KBM-7 (cell line): Measurements from ENCODE around the gene CCDC167.
A peak's percentile ranks its signal among the peaks of the same experiment; 100 is the strongest.

Experiments used
- DNase-seq: peaks from one replicate; pipeline ENCODE4 v3.0.0-alpha.2; 2015
- in situ Hi-C: fragments of 300-500 bp; cut with MboI; formaldehyde crosslinking; loops from 2 replicates; pipeline ENCODE4 v1.14.3; 2020; ENCODE audit warnings: low sequenced_read_pairs, low pct_unique_long_range_greater_than_20kb, mixed read lengths

The CCDC167 gene

DNA sequence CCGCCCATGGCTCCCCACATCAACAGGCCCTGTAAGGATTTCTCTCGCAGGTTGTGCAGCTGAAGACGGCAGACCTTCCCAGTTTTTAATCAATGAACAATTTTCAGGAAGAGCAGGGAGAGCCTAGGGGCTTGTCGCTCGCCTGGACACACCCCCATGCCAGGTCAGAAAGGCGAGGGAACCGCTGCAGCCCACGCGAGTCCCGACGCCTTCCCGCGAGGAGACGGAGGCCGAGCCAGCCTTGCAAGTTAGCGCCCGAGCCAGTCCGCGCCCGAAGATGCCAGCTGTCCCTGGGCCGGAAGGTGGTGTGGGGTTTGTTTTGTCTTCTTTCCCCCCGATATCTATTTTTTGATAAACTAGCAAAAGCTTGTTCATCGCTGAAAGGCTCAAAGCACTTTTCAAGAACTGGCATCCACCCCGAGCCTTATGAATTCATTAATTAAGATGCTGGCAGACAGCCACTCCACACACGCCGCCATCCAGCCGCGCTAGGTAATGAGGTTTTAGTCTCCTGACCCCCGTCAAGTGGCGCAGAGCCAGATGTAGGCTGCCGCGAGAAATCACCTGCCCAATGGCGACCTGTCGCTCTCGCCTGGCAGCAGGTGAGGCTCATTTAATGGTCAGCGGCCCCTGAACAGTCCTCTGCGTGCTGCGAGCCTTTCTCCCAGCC, 6.6 kb downstream of the CCDC167 start:
- DNase-seq, result no peak

DNA sequence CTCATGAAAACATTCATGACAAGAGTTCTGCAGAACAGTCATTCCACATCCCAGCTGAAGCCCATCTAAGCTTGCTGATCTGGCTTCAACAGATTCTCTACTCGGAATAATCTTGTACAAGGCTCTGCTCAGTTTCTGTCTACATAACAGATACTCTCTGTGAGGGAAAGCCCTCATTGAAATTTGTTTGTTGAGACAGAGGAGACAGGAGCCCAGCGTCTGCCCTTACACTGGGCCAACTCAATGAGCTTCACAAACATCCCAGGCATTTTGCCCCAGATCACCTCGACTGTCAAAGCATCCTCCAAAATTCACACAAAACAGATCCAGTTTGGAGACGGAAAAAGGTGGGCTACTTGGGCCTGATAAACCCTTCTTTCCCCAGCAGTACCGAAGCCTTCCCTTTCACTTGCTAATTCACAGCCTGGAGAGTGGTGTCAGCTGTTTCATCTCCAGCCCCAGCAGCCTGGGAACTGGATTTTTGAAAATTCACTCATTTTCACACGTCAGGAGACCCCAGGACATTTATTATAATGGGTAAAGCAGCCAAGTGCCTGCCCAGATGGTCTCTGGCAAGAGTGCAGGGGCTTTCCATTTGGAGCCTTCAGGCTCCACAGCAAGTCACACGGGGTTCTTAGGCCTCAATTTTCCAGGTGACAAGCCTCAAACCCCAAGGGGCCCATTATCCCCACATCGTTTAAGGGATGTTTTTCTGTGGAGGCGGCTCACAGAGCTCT, 7.3 kb downstream of the CCDC167 start:
- in situ Hi-C loops, result no loop called here
- DNase-seq, result no peak

More for the DNA sequence above, 6.6 kb downstream of the CCDC167 start:
- in situ Hi-C loops, result no loop called here

GRCh38 chr6:37491830-37492208, 7.9 kb downstream of the CCDC167 start:
- DNase-seq, result no peak
- in situ Hi-C loops, result no loop called here

DNA sequence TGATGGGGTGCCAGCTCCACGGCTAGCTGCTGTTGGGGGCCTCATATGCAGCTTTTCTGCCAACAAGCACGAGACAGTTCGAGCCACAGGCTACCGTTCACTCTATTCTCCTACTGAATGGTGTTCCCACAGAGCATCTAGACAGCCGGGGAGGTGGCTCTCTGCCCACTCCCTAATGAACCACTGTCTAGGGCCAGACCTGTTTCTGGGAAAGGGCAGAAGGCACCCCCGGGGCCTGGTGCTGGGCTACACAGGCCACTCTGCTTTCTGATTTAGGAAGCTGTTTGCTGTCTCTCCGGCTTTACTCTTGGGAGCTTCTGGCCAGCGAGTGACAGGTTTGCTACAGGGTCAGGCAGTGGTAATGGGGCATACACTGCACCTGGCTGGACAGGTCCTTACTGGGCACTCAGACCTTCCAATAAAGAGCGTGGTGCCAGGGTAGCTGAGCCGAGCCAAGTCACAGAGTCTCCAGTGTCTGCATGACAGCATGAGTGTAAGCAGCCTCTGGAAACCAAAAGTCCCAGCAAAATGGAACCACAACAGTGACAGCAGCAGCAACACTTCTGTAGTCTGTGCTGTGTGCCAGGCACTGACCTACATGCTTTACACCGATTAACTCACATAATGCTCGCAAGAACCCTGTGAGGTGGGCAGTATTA, 8.4 kb downstream of the CCDC167 start:
- in situ Hi-C loops, result no loop called here
- DNase-seq, result no peak

DNA sequence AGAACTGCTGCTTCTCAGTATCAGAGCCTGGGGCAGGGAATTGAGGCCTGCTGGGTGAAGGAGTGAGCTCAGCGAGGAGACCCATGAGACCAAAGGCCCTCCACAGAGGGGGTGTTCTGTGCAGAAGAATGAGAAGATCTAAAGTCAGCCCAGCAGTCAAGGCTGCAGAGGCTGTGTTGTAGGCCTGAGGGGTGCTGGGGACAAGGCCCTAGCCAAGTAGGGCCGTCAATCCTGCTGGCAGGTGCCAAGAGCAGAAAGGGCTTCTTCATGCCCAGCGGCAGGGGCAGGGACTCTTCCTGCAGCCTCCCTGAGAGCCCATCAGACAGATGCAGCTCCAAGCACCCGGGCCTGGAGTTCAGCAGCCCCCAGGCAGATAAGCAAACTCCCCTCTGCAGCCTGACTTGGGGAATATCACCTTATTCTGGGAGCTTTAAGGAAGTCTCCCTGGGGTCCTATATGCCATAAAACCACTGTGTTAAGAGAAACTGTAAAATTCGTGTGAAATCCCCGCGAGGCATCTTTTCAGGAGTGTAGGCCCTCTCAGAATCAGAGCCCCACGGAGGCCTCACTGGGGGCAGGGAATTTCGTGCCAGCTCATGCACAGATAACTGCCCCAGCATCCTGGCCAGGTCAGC, 9.0 kb downstream of the CCDC167 start:
- DNase-seq, result no peak

GRCh38 chr6:37489697-37490336, 9.9 kb downstream of the CCDC167 start:
- no peak for DNase-seq
- in situ Hi-C loops, result no loop called here

More for the DNA sequence above, 9.0 kb downstream of the CCDC167 start:
- in situ Hi-C loops, result no loop called here

- no peak for DNase-seq
- in situ Hi-C loops, result no loop called here
Observed at GRCh38 chr6:37488476-37488875, 11.2 kb downstream of the CCDC167 start.

- no peak for DNase-seq
- in situ Hi-C loops, result no loop called here
Observed at GRCh38 chr6:37487591-37488380, 11.9 kb downstream of the CCDC167 start.

- in situ Hi-C loops, result no loop called here
- no peak for DNase-seq
Observed at GRCh38 chr6:37486121-37486839, 13.4 kb downstream of the CCDC167 start.

DNA sequence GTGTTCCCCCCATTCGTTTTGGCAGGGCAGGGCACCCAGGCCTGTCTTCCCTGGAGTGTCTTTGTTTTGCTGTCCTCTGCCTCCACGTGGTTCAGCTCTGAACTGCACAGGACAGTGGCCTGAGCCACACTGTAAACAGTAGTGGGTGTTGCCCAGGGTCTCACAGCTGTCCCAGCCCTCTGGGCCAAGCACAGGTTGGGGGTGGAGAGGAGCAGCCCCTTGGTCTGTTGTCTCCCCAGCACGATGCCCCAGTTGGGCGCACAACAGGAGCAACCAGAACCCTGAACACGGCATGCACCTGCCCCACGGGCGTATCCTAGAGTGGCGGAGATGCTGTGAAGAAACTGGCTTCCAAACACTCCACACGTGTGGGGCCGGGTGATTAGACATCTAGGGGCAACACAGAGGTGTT, 14.4 kb downstream of the CCDC167 start:
- DNase-seq, result no peak
- in situ Hi-C loops, result no loop called here

GRCh38 chr6:37484786-37485170, 14.9 kb downstream of the CCDC167 start:
- in situ Hi-C loops, result no loop called here
- DNase-seq, result no peak

GRCh38 chr6:37483917-37484785, 15.5 kb downstream of the CCDC167 start:
- peak; percentile 43 for DNase-seq
- in situ Hi-C loops, result no loop called here

- in situ Hi-C loops, result no loop called here
- no peak for DNase-seq
Observed at GRCh38 chr6:37483252-37483901, 16.3 kb downstream of the CCDC167 start.

- DNase-seq, result no peak
- in situ Hi-C loops, result no loop called here
Observed at GRCh38 chr6:37482606-37483251, 17.0 kb downstream of the CCDC167 start.

GRCh38 chr6:37481711-37482605, 17.7 kb downstream of the CCDC167 start:
- no peak for DNase-seq

More at GRCh38 chr6:37481711-37482605, 17.7 kb downstream of the CCDC167 start:
- in situ Hi-C loops, result no loop called here
